HCT116 (cell line): ENCODE measurements around the gene APH1B. TPM values are rescaled to one million over a fixed set of nuclear protein-coding genes. Genes with fewer than 3 reads are reported as not detected.

Experiments
- ATAC-seq: fragments of 200-7000 bp; cut with Tn5 transposase; 2 replicates; pipeline ENCODE4 v1.9.1; 2020; ENCODE audit warnings: mild to moderate bottlenecking, moderate library complexity
- BruUV-seq: library from RNA; stranded (reverse); fragments of 400-500 nt; replicated peaks from 2 replicates; lab custom pipeline; 2021; lab: Mats Ljungman, UMichigan
- CTCF ChIA-PET: fragments of 300-600 bp; sonication (Branson Sonifier 250); formaldehyde crosslinking; loops from one replicate; lab custom pipeline; 2021; ENCODE audit warnings: antibody characterized with exemption; lab: Charles Lee
- POLR2A ChIA-PET: fragments of 300-600, 350-600 bp; sonication (Branson Sonifier 250); formaldehyde crosslinking; loops from one replicate; lab custom pipeline; 2021; ENCODE audit warnings: antibody characterized with exemption; lab: Charles Lee
- RAD21 ChIA-PET, 2 experiments: fragments of 300-600 bp; sonication (Branson Sonifier 250); formaldehyde crosslinking; loops; one replicate each; lab custom pipeline; 2023; ENCODE audit warnings: low total read pairs in 2 of 2; ENCODE audit not compliant: uncharacterized antibody in 2 of 2, unreplicated experiment in 2 of 2, low non-redundant PET in 1 of 2; lab: Charles Lee
- DNase-seq: peaks from one replicate; pipeline ENCODE4 v3.0.0-alpha.2; 2010; ENCODE audit warnings: low read depth, low spot score
- H2AFZ ChIP-seq: fragments of 200-600 bp; shearing (Covaris generic), sonication (generic); 2 replicates; pipeline ENCODE4 v1.6.1; 2017; ENCODE audit warnings: low read depth, mixed run types, mixed read lengths, antibody characterized with exemption, low read length; ENCODE audit not compliant: poor library complexity, severe bottlenecking
- H3K27ac ChIP-seq: 2 replicates; pipeline ENCODE4 v1.5.1; 2012; ENCODE audit warnings: low read depth, low read length
- H3K27me3 ChIP-seq: fragments of 200-600 bp; sonication (generic); 2 replicates; pipeline ENCODE4 v1.6.1; 2016; ENCODE audit warnings: mixed run types, low read length, mixed read lengths; ENCODE audit not compliant: insufficient read depth
- H3K36me3 ChIP-seq, 2 experiments: fragments of 200-500 bp in 1 of 2; fragments of 200-600 bp in 1 of 2; sonication (Bioruptor generic) in 1 of 2; sonication (generic) in 1 of 2; 2 replicates each; pipeline versions ENCODE4 v1.5.1 to v1.6.1; 2014 to 2016; ENCODE audit warnings: low read length in 2 of 2, inconsistent platforms in 1 of 2, mixed read lengths in 1 of 2, mixed run types in 1 of 2; ENCODE audit not compliant: insufficient read depth in 2 of 2, control insufficient read depth in 1 of 2
- H3K4me1 ChIP-seq, 2 experiments: fragments of 200-600 bp in 1 of 2; sonication (generic) in 1 of 2; 2 replicates each; pipeline versions ENCODE4 v1.5.1 to v1.6.1; 2012 to 2017; ENCODE audit warnings: low read length in 2 of 2, inconsistent platforms in 1 of 2, mild to moderate bottlenecking in 1 of 2, mixed read lengths in 1 of 2, mixed run types in 1 of 2, moderate library complexity in 1 of 2; ENCODE audit not compliant: insufficient read depth in 2 of 2, control insufficient read depth in 1 of 2
- H3K4me2 ChIP-seq: fragments of 200-600 bp; sonication (generic); 2 replicates; pipeline ENCODE4 v1.6.1; 2017; ENCODE audit warnings: mixed run types, low read length, mixed read lengths
- H3K4me3 ChIP-seq, 2 experiments: fragments of 200-600 bp in 1 of 2; sonication (generic) in 1 of 2; replicated peaks in 1 of 2; 2 replicates each; pipeline ENCODE4 v1.5.1; 2011 to 2016; ENCODE audit warnings: low read length in 2 of 2, control low read depth in 1 of 2, low read depth in 1 of 2, mild to moderate bottlenecking in 1 of 2, mixed read lengths in 1 of 2, mixed run types in 1 of 2
- H3K79me2 ChIP-seq: fragments of 200-600 bp; sonication (generic); 2 replicates; pipeline ENCODE4 v1.6.1; 2017; ENCODE audit warnings: mild to moderate bottlenecking, mixed run types, low read length, moderate library complexity, mixed read lengths; ENCODE audit not compliant: insufficient read depth
- H3K9ac ChIP-seq: fragments of 200-600 bp; sonication (generic); 2 replicates; pipeline ENCODE4 v1.6.1; 2016; ENCODE audit warnings: low read length, mixed read lengths
- H3K9me2 ChIP-seq: fragments of 200-600 bp; sonication (generic), shearing (Covaris generic); 2 replicates; pipeline ENCODE4 v1.6.1; 2017; ENCODE audit warnings: mixed run types, mild to moderate bottlenecking, moderate library complexity; ENCODE audit not compliant: insufficient read depth
- H3K9me3 ChIP-seq, 2 experiments: fragments of 200-500 bp in 1 of 2; fragments of 200-600 bp in 1 of 2; sonication (Bioruptor generic) in 1 of 2; sonication (generic) in 1 of 2; 2 replicates each; pipeline ENCODE4 v1.6.1; 2014 to 2017; ENCODE audit warnings: low read length in 2 of 2, mixed read lengths in 2 of 2, inconsistent platforms in 1 of 2, low read depth in 1 of 2, mild to moderate bottlenecking in 1 of 2, mixed run types in 1 of 2, moderate library complexity in 1 of 2; ENCODE audit not compliant: control insufficient read depth in 1 of 2, insufficient read depth in 1 of 2
- H4K20me1 ChIP-seq: fragments of 200-600 bp; sonication (generic), shearing (Covaris generic); 2 replicates; pipeline ENCODE4 v1.6.1; 2017; ENCODE audit warnings: mixed run types, mild to moderate bottlenecking, moderate library complexity; ENCODE audit not compliant: insufficient read depth
- CEBPB ChIP-seq: IDR thresholded peaks from 2 replicates; pipeline ENCODE4 v1.6.1; 2012; ENCODE audit warnings: low read depth
- ELF1 ChIP-seq: IDR thresholded peaks from 2 replicates; pipeline ENCODE4 v1.6.1; 2012; ENCODE audit warnings: low read depth, borderline replicate concordance
- EZH2phosphoT487 ChIP-seq: fragments of 200-600 bp; IDR thresholded peaks from 2 replicates; pipeline ENCODE4 v1.6.1; 2018; ENCODE audit warnings: antibody characterized with exemption, borderline replicate concordance
- JUND ChIP-seq: IDR thresholded peaks from 2 replicates; pipeline ENCODE4 v1.6.1; 2012
- POLR2A ChIP-seq: IDR thresholded peaks from 2 replicates; pipeline ENCODE4 v1.7.0; 2011; ENCODE audit warnings: borderline replicate concordance; ENCODE audit not compliant: insufficient read depth, insufficient read length; ENCODE audit errors: extremely low read depth
- RAD21 ChIP-seq: IDR thresholded peaks from 2 replicates; pipeline ENCODE4 v1.6.1; 2012; ENCODE audit warnings: low read depth, mild to moderate bottlenecking
- SIN3A ChIP-seq: IDR thresholded peaks from 2 replicates; pipeline ENCODE4 v1.6.1; 2012; ENCODE audit warnings: low read depth
- SRF ChIP-seq: IDR thresholded peaks from 2 replicates; pipeline ENCODE4 v1.6.1; 2012; ENCODE audit warnings: low read depth
- TCF7L2 ChIP-seq: IDR thresholded peaks from 2 replicates; pipeline ENCODE4 v1.7.0; 2011; ENCODE audit warnings: borderline replicate concordance, inconsistent platforms; ENCODE audit not compliant: insufficient read depth, insufficient read length; ENCODE audit errors: extremely low read depth
- YY1 ChIP-seq: IDR thresholded peaks from 2 replicates; pipeline ENCODE4 v1.6.1; 2011; ENCODE audit warnings: low read length, low read depth, moderate library complexity, mild to moderate bottlenecking; ENCODE audit not compliant: insufficient replicate concordance; ENCODE audit errors: extremely low read depth
- ZNF274 ChIP-seq: fragments of 200-500 bp; sonication (Bioruptor generic); IDR thresholded peaks from 2 replicates; pipeline ENCODE4 v1.6.1; 2014; ENCODE audit warnings: mild to moderate bottlenecking, low read depth, low read length, inconsistent platforms
- intact Hi-C: fragments of 100-400 bp; cut with micrococcal nuclease; formaldehyde crosslinking; loops from 2 replicates; pipeline ENCODE4 v1.10.0; 2022
- total RNA-seq: library from RNA; stranded (reverse); gene quantifications from one replicate; pipeline ENCODE4 v1.2.1, GENCODE V29; 2021; ENCODE audit not compliant: unreplicated experiment
- TF ChIP-seq, protein P1 (sequence below), 3 experiments: fragments of 200-600 bp in 1 of 3; sonication (generic) in 1 of 3; IDR thresholded peaks in 2 of 3; conservative IDR thresholded peaks in 1 of 3; 2 replicates each; pipeline ENCODE4 v1.5.1; 2012 to 2017; ENCODE audit warnings: low read depth in 2 of 3, low read length in 2 of 3, antibody characterized with exemption in 1 of 3, borderline replicate concordance in 1 of 3, control low read depth in 1 of 3, mild to moderate bottlenecking in 1 of 3, mixed read lengths in 1 of 3, mixed run types in 1 of 3, moderate library complexity in 1 of 3; ENCODE audit not compliant: insufficient read depth in 1 of 3

APH1B gene
- total RNA-seq, 1 experiment from 2014 or later: 8.5 TPM

DNA sequence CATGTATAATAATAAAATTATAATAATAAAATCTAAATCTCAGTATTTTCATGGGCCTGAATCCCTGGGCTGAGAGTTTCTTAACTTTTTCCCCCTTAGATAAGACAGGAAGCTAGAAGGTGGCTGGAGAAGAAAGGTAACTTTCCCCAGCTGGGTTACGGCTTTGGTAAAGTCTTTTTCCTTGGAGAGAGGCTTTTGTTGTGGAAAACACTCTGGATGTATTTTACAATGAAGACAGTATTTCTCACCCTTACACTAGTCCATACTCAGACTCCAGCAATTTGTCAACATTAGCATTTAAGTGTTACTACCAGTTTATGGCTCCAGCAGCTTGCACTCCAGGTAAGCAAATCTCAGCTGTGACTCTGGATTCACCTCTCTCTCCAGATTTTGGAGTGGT lies 34.9 kb downstream of the APH1B start:
- Histone ChIP-seq H3K4me1 (no peaks in the 10 kb centered on the region), H3K9ac (no peak overlapping the region), H3K36me3 (no peaks in the 10 kb centered on the region), H3K9me3 (no peaks in the 10 kb centered on the region), H3K79me2 (no peaks in the 10 kb centered on the region), H2AFZ (no peak overlapping the region), H3K27me3 (0 out of 2 replicates have a peak, but pooled peaks cover 4% of the 10 kb centered on the region), H4K20me1 (no peaks in the 10 kb centered on the region), H3K4me3 (no peak overlapping the region), H3K27ac (no peak overlapping the region), H3K4me2 (no peak overlapping the region), H3K9me2 (no peaks in the 10 kb centered on the region)
- ChIA-PET RAD21 (no interaction called here), POLR2A (no interaction called here), CTCF (no interaction called here)
- intact Hi-C loops: no loop called here
- BruUV-seq: no TSS peak
- no peak for DNase-seq
- no peak for ATAC-seq
- no peak for TF ChIP-seq EZH2phosphoT487
- no peak for TF ChIP-seq JUND
- TF ChIP-seq, protein P1, sequence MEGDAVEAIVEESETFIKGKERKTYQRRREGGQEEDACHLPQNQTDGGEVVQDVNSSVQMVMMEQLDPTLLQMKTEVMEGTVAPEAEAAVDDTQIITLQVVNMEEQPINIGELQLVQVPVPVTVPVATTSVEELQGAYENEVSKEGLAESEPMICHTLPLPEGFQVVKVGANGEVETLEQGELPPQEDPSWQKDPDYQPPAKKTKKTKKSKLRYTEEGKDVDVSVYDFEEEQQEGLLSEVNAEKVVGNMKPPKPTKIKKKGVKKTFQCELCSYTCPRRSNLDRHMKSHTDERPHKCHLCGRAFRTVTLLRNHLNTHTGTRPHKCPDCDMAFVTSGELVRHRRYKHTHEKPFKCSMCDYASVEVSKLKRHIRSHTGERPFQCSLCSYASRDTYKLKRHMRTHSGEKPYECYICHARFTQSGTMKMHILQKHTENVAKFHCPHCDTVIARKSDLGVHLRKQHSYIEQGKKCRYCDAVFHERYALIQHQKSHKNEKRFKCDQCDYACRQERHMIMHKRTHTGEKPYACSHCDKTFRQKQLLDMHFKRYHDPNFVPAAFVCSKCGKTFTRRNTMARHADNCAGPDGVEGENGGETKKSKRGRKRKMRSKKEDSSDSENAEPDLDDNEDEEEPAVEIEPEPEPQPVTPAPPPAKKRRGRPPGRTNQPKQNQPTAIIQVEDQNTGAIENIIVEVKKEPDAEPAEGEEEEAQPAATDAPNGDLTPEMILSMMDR (IDR thresholded peaks at IDR 0.05 in 2 of 3, conservative IDR thresholded peaks at IDR 0.05 in 1 of 3; ENCODE audit: borderline replicate concordance in 1 of 3, insufficient read depth in 1 of 3, low read depth in 2 of 3, low read length in 2 of 3): no peak
- no peak for TF ChIP-seq CEBPB

DNA sequence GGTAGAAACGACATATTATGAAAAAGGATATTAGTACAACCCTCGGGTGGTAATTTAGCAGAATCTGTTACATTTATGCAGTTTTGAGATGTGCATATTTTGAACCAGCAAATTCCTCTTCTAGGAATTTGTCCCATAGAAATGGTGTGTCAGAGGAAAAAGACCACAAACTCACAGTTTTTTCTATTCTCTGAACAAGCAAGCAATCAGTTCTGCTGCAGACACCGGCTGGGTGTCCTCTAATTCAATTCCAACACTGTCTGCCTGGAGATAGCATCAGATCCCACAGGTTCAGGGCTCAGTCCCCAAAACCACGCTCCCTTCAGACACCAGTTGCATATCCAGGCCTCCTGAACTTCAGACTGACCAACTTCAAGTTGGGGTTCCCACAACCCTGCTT lies 36.4 kb downstream of the APH1B start:
- Histone ChIP-seq H3K9ac (no peak overlapping the region), H3K9me2 (no peaks in the 10 kb centered on the region), H3K27me3 (0 out of 2 replicates have a peak, but pooled peaks cover 4% of the 10 kb centered on the region), H4K20me1 (no peaks in the 10 kb centered on the region), H3K27ac (no peak overlapping the region), H3K4me3 (no peak overlapping the region), H2AFZ (no peak overlapping the region), H3K79me2 (no peaks in the 10 kb centered on the region), H3K9me3 (no peaks in the 10 kb centered on the region), H3K36me3 (no peaks in the 10 kb centered on the region), H3K4me1 (no peaks in the 10 kb centered on the region), H3K4me2 (no peak overlapping the region)
- TF ChIP-seq RAD21 (no peak), CEBPB (no peak), TCF7L2 (no peak), ZNF274 (no peak), POLR2A (no peak), ELF1 (no peak), SRF (no peak), YY1 (no peak), SIN3A (no peak)
- DNase-seq (no peak), ATAC-seq (no peak)
- intact Hi-C loops: no loop called here
- BruUV-seq: no TSS peak
- ChIA-PET CTCF (no interaction called here), POLR2A (no interaction called here), RAD21 (no interaction called here)
